ENCODE data around the gene CASP8AP2. TPM values are rescaled to one million over a fixed set of nuclear protein-coding genes. Genes with fewer than 3 reads are reported as not detected.

The CASP8AP2 gene
- total and polyA plus RNA-seq, 2 donors (not counting 3 experiments of a cell fraction or from before 2014, with no cell fraction given), result 4.7 to 22.0 TPM

GRCh38 chr6:89819336-89820130, 10.1 kb upstream of the CASP8AP2 start, which contains the start of gene MDN1:
TSS of gene MDN1 (minus strand) at chr6:89819794. CDS start at chr6:89819607, 187 bp downstream.
- Histone ChIP-seq H3K9me3 (replicated peaks; ENCODE audit: control insufficient read depth, insufficient read depth, low read length) (no peaks in the 10 kb centered on the region), H3K36me3 (ENCODE audit: control insufficient read depth in 2 of 2, extremely low read depth in 1 of 2, insufficient read depth in 2 of 2, low read length in 2 of 2) (no peaks in the 10 kb centered on the region), H3K27ac (ENCODE audit: insufficient read depth, low read depth, low read length) (peak within 1 kb of the TSS; percentile 11), H3K27me3 (ENCODE audit: control insufficient read depth in 2 of 2, insufficient read depth in 2 of 2, low read length in 2 of 2) (no peaks in the 10 kb centered on the region), H4K20me1 (replicated peaks; ENCODE audit: control insufficient read depth, extremely low read depth, insufficient read depth, low read length) (no peaks in the 10 kb centered on the region), H3K4me1 (ENCODE audit: control insufficient read depth, extremely low read depth, insufficient read depth, low read length) (peaks cover 13% of the 10 kb centered on the region), H3K9me1 (replicated peaks; ENCODE audit: control insufficient read depth, extremely low read depth, insufficient read depth, low read length) (no peaks in the 10 kb centered on the region), H3K79me2 (ENCODE audit: control insufficient read depth, insufficient read depth, low read length) (peaks cover 46% of the 10 kb centered on the region), H3K4me2 (ENCODE audit: insufficient read depth, low read length) (peak within 1 kb of the TSS; percentile 84), H2AFZ (ENCODE audit: low read depth, low read length) (peak within 1 kb of the TSS; percentile 86), H3K9ac (replicated peaks; ENCODE audit: extremely low read depth, insufficient read depth, low read length) (peak within 1 kb of the TSS; percentile 44), H3K4me3 (replicated peaks in 1 of 3; ENCODE audit: insufficient read depth in 1 of 3, low read depth in 1 of 3, low read length in 3 of 3) (peak within 1 kb of the TSS; percentile 35 to 78 (median 67))
- FAIRE-seq, result peak; percentile 98
- ChIA-PET POLR2A (interaction anchor here (0.5 to 1.8 kb wide), 3 partner anchors 10 to 63 kb away, joined by 3 to 12 read pairs (median 3); partner anchors contain the start of gene CASP8AP2), CTCF (interaction anchor here (1.1 to 2.6 kb wide), 3 partner anchors 10 to 121 kb away, joined by 3 to 16 read pairs (median 7); partner anchors contain the start of gene CASP8AP2)
- TSS peak; percentile 26 for BruUV-seq (replicated peaks)
- intact Hi-C loops (cut with micrococcal nuclease), result loop anchor here (1.0 to 10.0 kb wide), 5 partner anchors 10 to 768 kb away; partner anchors contain the start of genes ANKRD6, CASP8AP2 and MAP3K7
- TF ChIP-seq EZH2 (IDR thresholded peaks at IDR 0.05; ENCODE audit: borderline replicate concordance, low read depth, low read length, severe bottlenecking), result no peak
- TF ChIP-seq MYC (IDR thresholded peaks at IDR 0.05; ENCODE audit: low read depth, low read length), result peak; percentile 93
- peak; percentile 84 for TF ChIP-seq POLR2A (IDR thresholded peaks at IDR 0.05; ENCODE audit: low read depth, low read length)
- no peak for TF ChIP-seq FOS (IDR thresholded peaks at IDR 0.05; ENCODE audit: borderline replicate concordance, insufficient read depth, low read length)
- no peak for TF ChIP-seq GATA2 (IDR thresholded peaks at IDR 0.05; ENCODE audit: insufficient read depth, insufficient read length, low read depth, low read length)
- peak; percentile 97 for TF ChIP-seq MAX (IDR thresholded peaks at IDR 0.05; ENCODE audit: insufficient read depth, insufficient read length)
- peak; percentile 85 for TF ChIP-seq POLR2AphosphoS5 (IDR thresholded peaks at IDR 0.05; ENCODE audit: insufficient read depth, low read depth, low read length)
- no peak for TF ChIP-seq CTCF (IDR thresholded peaks at IDR 0.05; ENCODE audit: extremely low read depth in 1 of 2, insufficient read depth in 1 of 2, low read depth in 1 of 2, low read length in 2 of 2)
- TF ChIP-seq JUN (IDR thresholded peaks at IDR 0.05; ENCODE audit: borderline replicate concordance, insufficient read depth, insufficient read length, low read depth), result no peak
- dilution Hi-C loops (cut with MboI; ENCODE audit: extremely low pct_ligation_motif_present, low sequenced_read_pairs), result no loop called here
- DNase-seq (ENCODE audit: low read depth, low spot score), result peak; percentile 96
